Limb (tissue), 2 donors: ENCODE measurements around the gene MYRF.
A peak's percentile ranks its signal among the peaks of the same experiment; 100 is the strongest.

Experiments
- DNase-seq, 2 donors: peaks; one replicate each; pipeline ENCODE4 v3.0.0-alpha.2; 2016; ENCODE audit errors: extremely low spot score in 2 of 2

Gene MYRF

DNA sequence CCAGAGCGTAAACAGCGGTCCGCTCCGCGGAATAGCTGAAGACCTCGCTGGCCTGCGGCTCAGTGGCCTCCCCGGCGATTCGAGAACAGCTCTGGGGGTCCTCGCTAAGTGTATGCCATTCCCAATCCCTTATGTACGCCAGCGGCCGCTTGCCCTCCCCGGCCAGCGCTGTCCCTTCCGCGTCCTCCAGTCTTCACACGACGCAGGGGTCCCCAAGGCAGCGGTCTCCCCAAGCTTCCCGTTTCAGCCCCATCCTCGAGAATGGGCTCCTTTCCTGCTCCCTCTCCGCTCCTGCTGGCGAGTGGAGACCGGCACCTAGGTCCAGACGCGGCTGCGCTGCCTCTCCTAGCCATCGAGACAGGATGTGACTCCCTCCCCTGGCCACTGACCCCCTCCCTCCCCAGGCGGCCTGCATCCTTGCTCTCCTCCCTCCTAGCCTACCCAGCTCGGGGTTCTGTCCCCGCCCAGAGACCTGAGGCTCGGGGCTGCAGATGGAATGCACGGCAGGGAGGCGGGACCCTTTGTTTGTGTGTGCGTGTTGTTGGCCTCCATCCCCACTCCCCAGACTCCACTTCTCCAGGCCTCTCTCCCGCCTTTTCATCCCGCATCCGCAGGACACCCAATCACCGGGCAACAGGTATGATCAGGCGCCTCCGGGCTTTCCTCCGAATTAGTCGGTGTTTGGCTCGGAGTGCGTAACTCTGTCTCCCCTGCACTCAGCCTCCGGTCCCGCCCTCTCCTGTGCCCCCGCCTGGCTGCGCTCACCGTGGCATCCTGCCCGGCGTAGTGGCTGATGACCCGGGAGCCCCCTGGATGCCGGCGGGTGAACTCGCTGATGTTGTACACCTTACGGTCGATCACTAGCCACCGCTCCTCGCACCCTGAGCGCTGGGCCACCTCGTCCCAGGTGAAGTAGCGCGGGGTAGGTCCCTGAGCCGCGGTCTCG lies 63.6 kb downstream of the MYRF start:
- DNase-seq: peak; percentile 40 to 81

DNA sequence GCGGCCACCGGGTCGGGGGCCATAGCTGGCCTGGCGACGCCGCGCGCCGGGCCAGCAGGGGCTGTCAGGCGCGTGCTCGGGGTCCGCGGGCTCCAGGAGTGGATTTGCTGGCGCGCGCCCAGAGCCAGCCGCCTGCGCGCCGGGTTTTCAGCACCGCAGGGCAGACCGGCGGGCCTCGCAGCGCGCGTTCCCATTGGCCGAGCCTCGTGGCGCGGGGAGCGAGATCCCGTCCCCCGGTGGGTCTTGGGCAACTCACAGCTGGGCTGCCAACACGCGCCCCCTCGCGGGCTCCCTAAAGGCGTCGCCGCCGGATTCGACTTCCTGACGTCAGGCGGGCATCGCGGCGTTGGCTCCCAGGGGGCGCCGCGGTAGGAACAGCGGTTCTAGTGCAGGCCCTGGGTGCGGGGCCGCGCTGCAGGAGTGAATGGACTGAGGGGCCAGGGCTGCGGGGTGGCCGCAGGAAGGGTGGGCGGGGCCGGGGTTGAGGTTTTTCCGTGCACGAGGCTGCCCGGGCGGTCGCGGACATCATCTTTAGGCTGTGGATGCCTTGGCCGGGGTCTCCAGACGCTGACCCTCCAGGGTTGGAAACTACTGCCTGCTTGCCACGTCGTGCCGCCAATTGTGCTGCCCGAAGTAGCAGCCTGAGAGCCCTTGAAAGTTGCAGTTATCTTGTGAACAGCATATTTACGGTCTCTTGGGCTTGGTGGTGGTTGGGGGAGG lies 64.5 kb downstream of the MYRF start, which contains the start of gene FADS1:
TSS of gene FADS1 (minus strand) at position 268 of the 720 bp plus-strand sequence. CDS start at position 194, 74 bp downstream.
- peak; percentile 87 to 94 for DNase-seq

DNA sequence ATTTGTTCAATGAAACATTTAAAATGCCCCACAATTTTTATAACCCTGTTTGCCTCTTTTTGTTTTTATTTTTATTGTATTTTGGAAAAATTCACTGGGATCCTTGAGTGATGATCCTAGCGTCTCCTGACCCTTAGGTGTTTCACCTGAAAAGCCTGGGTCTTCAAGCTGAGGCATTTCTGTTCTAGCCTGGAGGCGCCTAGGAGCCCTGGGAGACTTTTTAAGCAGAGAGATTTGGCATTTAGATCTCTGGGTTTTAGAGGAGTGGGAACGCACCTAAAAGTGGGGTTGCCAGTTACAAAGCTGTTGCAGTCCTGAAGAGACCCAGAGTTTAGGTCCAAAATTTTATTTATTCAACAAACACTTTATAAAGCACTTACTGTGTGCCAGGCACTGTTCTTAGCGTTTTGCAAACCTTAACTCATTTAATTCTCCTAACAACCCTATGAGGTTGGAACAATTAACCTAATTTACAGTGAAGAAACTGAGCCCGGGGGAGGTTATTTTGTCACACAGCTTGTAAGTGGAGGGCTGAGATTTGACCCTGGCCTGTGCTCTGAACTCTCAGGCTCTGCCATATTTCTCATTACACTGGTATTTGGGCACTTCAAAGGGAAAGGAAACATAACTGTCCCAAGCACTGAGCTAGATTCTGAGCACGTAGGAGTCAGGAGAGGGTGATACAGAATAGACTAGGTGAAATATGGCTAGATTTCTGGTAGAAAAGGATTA lies 65.2 kb downstream of the MYRF start:
- no peak for DNase-seq

DNA sequence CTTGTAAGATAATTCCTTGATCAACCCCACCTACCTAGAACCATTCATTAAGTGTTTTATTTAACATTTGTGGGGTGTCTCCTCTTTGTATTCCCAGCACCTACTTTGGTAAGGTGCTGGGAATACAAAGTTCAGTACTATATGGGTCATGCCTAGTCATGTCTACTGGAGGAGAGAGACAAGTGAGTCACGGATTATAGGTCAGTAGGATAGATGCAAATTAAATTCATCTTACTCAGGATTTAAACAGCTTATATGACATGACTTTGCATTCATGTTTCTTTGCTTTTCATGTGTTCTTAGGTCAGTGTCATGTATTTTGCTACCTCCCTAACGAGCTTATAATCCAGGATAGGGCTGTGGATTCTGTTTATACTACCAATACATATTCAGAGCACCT lies 67.7 kb downstream of the MYRF start:
- DNase-seq: no peak

DNA sequence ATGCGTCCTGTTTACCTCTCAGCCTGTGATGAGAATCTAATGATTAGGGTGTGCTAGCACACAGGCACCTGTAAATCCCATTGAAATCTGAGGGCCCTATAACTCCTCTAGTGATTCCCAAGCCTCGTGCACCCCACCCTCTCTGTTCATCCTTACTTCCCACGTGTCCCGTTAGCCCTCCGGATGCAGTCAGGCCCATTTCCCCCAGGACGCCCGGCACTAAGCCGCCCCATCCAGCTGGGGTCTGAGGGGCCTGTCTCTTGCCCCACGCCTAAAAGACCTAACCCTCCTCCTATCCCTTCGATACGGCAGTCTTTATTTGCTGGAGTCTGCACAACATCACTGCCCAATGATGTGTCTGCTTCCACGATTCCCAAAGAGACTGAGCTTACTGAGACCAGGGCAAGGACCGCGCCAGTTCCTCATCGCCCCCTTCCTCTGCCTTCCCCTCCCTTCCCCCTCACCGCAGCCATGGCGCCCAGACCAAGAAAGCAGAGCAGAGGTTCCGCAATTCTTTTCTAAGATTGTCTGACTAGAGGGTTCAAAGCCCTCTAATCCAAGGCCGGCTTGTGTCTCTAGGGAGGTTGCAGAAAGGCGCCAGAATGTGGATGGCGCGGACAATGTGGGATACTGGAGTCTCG lies 74.6 kb downstream of the MYRF start:
- peak in 1 of 2 donors; percentile 18 for DNase-seq

DNA sequence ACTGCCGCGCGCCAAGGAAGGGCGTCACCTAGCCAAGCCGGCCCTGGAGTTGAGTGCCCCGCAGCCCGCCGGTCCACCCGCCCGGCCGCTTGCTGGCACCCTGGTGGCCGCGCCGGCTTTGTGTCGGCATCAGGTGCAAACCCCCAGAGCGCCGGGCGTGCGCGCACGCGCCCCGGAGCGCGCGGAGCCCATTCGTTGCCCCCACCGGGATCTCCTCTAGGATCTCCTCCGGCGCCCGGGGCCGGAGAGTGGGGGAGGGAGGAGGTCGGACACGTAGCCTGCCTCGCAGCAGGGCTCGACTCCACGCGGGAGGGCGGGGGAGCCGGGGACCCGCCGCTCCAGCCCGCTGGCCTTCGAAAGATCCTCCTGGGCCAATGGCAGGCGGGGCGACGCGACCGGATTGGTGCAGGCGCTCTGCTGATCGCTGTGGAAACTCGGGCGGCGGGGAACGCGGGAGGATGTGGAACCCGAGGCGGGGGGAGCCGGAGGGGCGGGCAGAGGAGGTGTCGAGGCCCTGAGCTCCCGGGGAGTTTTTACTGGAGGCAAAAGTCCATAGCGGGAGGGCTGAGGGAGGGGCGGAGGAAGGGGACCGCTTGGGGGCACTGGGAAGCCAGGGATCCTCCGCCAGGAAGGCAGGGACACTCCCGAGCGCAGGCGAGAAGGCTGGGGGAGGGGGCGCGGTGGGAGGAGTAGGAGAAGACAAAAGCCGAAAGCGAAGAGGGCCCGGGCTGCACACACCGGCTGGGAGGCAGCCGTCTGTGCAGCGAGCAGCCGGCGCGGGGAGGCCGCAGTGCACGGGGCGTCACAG lies 75.3 kb downstream of the MYRF start, which contains the start of gene FADS2:
TSS of gene FADS2 (plus strand) at position 730 of the 808 bp plus-strand sequence. CDS start 91 bp downstream, outside the sequence.
- DNase-seq: peak; percentile 92 to 95

DNA sequence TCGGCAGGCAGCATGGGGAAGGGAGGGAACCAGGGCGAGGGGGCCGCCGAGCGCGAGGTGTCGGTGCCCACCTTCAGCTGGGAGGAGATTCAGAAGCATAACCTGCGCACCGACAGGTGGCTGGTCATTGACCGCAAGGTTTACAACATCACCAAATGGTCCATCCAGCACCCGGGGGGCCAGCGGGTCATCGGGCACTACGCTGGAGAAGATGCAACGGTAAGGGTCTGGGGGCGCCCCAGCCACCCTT lies 75.9 kb downstream of the MYRF start:
- DNase-seq: no peak

DNA sequence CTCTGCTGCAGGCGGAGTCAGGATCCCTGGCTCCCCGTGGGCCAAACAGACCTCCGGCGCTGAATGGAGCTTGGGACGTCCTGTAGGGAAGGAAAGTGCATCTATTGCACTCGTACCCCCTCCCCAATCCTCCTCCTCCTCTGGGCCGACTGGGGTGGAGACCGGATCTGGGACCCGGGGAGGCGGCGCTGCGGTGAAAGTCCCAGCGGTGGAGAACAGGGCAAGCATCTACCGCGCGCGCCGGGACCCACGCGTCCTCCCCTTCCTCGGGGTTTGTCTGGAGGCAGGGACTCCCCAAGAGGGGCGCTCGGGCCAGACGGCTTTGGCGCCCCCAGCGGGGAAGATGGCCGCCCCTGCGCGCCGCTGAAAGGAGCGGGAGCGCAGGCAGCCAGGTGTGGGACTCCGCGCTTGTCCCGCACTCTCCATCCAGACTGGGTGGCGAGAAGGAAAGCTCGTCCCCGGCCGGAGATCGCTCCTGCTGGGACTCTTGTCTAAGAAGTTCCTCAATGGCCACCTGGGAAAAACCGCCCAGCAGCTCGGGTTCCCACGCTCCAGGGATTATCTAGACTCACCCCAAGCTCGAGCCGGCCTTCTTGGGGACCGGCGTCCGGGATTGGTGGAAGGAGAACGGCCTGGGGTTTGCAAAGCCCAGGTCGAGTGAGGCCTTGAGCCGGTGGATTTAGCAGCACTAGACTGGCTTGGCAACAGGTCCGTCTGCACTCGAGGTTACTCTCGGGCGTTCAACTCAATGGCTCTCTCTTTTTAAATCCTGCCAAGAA lies 76.4 kb downstream of the MYRF start:
- peak; percentile 36 to 80 for DNase-seq

DNA sequence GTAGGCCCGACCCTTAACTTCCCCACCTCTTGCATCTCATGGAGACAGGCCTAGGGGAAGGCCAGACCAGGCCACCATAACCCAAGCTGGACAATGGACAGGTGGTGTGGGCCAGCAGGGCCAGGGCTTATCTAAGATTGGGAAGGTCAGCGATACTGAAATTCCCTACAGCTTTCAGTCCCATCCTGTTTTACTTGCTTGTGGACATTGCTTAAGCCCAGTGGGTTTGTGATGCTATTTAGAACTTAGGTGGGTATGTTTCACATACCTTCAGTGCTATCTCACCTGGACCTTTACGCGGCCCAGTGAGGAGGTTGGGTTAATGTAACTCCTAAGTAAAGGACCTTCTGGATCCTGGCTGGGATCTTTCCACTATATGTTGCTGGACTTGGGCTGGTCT lies 77.4 kb downstream of the MYRF start:
- DNase-seq: no peak

DNA sequence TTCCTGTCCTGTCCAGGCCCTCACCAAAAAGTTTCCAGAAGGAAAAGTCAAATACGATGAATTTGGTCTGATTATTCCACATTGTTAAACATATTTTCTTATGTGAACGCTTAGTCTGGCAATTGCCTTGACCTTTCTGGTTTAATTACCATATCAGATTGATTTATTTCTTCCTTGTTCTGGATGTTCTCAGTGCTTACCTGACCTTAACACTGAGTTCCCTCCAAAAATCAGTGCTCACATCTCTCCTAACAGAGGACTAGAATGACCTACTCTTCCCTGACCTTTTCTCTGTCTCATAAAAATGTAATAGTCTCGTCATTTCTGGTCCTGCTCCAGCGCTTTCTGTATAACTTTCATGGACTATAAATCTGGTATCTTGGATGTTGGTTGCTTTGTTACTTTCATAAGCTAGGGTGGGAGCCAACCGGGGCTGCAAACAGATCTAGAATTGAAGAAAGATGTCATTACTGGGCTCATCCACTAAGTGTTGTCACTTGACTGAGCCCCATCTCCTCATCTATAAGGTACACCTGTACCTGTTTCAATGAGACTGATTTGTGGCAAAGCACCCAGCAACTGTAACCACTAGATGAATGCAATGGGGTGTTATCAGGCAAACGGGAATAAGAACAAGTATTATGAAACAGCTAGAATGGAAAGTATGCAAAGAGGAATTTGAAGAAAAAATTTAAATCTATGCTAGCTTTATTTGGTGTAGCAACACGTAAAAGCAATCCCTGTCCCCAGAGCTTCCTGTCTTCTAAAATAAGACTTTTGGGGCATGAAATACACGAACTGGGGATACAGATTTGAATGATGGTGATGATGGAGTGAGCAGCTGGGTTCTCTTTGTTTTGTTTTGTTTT lies 78.0 kb downstream of the MYRF start:
- DNase-seq: no peak

DNA sequence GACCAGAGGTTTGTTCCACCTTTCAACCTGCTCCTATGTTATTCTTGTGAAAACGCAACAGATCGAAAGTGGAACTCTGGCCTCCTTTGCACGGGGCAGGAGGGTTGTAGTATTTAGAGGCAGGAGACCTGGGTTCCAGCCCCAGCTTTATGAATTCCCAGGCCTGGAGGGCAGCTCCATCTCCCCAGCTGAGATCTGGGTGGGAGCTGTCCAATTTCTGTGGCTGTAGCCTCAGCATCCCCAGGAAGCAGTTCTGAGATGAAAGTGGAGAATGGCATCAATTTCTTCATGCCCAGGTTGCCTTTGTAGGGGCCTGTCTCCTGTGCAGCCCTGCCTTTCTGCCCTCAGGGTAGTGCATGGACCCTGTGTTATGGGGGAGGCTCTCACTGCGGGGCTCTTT lies 79.8 kb downstream of the MYRF start:
- no peak for DNase-seq

DNA sequence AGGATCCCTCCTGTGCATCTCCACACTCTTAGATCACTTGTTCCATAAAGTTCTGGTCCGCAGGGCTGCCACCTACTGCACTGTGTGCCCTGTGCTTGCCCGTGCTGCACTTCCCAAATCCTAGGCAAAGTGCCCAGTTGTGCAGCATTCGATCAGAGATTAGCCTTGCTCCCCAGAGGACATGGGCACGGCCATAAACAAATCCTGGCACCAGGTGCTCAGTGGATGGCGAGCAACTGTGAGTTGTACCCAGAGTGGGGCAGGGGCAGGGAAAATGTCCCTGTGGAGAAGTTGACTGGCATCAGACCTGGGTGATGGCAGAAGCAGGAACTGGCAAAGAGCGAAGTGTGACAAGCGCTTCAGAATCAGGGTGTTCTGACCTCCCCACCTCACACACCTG lies 80.3 kb downstream of the MYRF start:
- DNase-seq: no peak

DNA sequence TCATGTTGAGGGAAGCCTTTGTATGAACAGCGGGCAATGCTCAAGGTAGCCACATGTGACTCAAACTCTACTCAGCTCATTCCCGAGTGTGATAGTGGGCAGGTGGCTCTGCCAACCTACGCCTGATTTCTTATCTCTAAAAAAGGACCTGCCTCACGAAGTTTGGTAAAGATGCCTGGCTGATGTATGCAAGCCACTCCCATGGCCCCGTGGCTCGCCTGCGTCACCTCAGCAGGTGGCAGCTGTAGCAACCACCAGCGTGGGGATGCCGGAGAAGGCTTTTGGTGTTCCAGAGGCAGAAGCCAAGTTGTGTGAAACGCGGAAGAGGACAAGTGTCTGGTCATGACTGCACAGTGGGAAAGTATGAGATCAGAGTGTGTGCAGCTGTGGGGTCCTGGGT lies 81.0 kb downstream of the MYRF start:
- no peak for DNase-seq

DNA sequence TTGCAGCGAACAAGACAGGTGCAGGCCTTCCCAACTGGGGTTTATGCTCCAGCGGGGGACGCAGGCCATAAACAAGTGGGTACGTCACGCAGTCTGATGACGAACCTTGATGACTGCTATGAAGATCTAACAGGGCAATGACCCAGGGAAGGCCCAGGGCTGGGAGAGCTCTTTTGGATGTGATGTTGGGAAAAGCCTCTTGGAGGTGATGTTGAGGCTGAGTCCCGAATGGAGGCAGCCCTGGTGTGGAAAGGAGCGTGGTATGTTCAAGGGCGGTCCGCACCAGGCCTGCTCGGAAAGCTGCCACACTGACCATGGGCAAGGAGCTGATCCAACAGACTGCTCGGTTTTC lies 81.5 kb downstream of the MYRF start:
- no peak for DNase-seq

DNA sequence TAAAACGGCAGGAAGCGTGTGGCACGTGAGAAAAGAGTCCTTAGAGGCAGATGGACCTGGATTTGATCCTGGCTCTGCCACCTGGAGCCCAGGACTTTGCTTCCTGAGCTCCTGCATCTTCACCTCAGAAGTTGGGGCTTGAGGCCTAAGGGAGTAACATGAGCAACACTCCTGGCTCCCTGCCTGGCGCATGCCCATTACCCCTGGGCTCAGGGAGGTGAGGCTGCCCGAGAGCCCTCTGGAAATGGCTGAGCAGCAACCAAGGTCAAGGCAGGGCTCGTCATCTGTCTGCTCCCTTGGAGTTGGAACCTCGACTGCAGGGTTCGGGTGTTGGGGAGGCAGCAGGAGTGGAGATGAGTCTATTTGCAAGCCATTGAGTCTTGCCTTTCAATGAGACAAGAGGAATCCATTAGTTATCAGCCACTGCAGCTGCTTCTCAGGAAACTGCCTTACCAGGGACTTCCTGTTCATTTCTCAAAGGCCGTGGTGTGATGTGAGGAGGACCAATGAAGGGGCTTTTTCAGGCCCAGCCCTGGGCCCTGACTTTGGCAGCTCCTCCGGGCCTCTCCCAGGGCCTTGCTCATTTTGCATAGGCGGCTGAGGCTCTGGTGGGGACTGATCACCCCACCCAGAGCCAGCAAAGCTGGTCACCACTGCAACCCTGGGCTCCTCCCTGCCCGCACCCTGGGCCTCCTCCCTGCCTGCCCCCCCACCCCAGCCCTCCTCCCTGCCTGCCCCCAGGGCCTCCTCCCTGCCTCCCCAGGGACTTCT lies 82.0 kb downstream of the MYRF start:
- DNase-seq: peak in 1 of 2 donors; percentile 38

DNA sequence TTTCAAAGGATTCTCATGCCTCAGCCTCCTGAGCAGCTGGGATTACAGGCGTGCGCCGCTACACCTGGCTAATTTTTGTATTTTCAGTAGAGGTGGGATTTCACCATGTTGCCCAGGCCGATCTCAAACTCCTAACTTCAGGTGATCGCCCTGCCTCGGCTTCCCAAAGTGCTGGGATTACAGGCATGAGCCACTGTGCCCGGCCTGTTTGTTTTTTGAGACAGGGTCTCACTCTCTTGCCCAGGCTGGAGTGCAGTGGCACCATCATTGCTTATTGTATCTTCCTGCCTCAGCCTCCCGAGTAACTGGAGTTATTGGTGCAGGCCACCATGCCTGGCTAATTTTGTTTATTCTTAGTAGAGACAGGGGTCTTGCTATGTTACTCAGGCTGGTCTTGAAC lies 83.8 kb downstream of the MYRF start:
- DNase-seq: no peak

DNA sequence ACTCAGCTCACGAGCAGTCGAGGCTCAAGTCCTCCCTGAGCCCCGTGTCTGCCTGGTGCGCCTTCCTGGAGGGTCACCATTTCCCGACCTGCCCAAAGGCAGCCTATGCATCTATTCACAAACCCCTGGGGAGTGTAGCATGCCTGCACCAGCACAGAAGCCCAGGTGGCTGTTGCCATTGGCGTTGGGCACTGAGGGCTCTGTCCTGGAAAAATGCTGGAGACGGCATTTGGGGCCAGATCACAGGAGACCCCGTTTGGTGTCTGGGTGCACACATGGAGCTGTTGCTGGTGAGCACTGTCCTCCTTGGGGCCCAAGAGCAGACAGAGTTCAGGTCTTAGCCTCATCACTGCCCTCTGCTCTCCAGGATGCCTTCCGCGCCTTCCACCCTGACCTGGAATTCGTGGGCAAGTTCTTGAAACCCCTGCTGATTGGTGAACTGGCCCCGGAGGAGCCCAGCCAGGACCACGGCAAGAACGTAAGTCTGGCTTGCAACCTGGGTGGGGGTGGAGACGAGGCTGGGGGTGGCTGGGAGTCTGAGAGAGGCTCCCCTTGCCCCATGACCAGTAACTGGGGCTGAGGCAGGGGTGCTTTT lies 85.1 kb downstream of the MYRF start:
- DNase-seq: no peak
